GM23338 (cell line): Measurements from ENCODE around the gene ABAT. TPM values are rescaled to one million over a fixed set of nuclear protein-coding genes. Genes with fewer than 3 reads are reported as not detected.

Source experiments
- ATAC-seq: fragments of 200-7000 bp; cut with Tn5 transposase; 3 replicates; pipeline ENCODE4 v1.9.1; 2020
- DNase-seq: peaks from one replicate; pipeline ENCODE4 v3.0.0-alpha.2; 2015; ENCODE audit warnings: low spot score
- H2AFZ ChIP-seq: fragments of 200-600 bp; sonication (generic); 2 replicates; pipeline ENCODE4 v1.8.0; 2016; ENCODE audit warnings: antibody characterized with exemption, mild to moderate bottlenecking, moderate library complexity
- H3F3A ChIP-seq: fragments of 200-600 bp; sonication (generic); replicated peaks from 2 replicates; pipeline ENCODE4 v1.8.0; 2017; ENCODE audit warnings: antibody characterized with exemption, mixed run types, low read depth
- H3K27ac ChIP-seq: fragments of 200-600 bp; sonication (generic); 2 replicates; pipeline ENCODE4 v1.6.1; 2016; ENCODE audit warnings: low read depth
- H3K27me3 ChIP-seq: fragments of 200-600 bp; sonication (generic); 2 replicates; pipeline ENCODE4 v1.8.0; 2016; ENCODE audit warnings: mild to moderate bottlenecking, mixed run types, moderate library complexity; ENCODE audit not compliant: insufficient read depth
- H3K36me3 ChIP-seq: fragments of 200-600 bp; sonication (generic); 2 replicates; pipeline ENCODE4 v1.8.0; 2016; ENCODE audit warnings: mild to moderate bottlenecking; ENCODE audit not compliant: insufficient read depth
- H3K4me1 ChIP-seq: fragments of 200-600 bp; sonication (generic); 2 replicates; pipeline ENCODE4 v1.8.0; 2016; ENCODE audit warnings: mild to moderate bottlenecking, moderate library complexity; ENCODE audit not compliant: insufficient read depth
- H3K4me2 ChIP-seq: fragments of 200-600 bp; sonication (generic); 2 replicates; pipeline ENCODE4 v1.7.1; 2017; ENCODE audit warnings: mixed run types
- H3K4me3 ChIP-seq: fragments of 200-600 bp; sonication (generic); 2 replicates; pipeline ENCODE4 v1.6.1; 2016; ENCODE audit warnings: mixed run types
- H3K79me2 ChIP-seq: fragments of 200-600 bp; sonication (generic); replicated peaks from 2 replicates; pipeline ENCODE4 v1.8.0; 2017; ENCODE audit warnings: mild to moderate bottlenecking; ENCODE audit not compliant: insufficient read depth
- H3K9me2 ChIP-seq: fragments of 200-600 bp; sonication (generic); 2 replicates; pipeline ENCODE4 v1.8.0; 2017; ENCODE audit not compliant: insufficient read depth
- H4K20me1 ChIP-seq: fragments of 200-600 bp; sonication (generic); replicated peaks from 2 replicates; pipeline ENCODE4 v1.8.0; 2017; ENCODE audit warnings: mild to moderate bottlenecking; ENCODE audit not compliant: insufficient read depth
- H3K27ac Mint-ChIP-seq: 2 replicates; pipeline ENCODE4 v1.8.0; 2020; ENCODE audit warnings: inconsistent platforms, mild to moderate bottlenecking, moderate library complexity, mixed read lengths
- H3K27me3 Mint-ChIP-seq: 3 replicates; pipeline ENCODE4 v1.8.0; 2022; ENCODE audit warnings: low read depth, mild to moderate bottlenecking, moderate library complexity, mixed read lengths, inconsistent platforms; ENCODE audit not compliant: insufficient read depth, poor library complexity
- H3K36me3 Mint-ChIP-seq: 3 replicates; pipeline ENCODE4 v1.8.0; 2021; ENCODE audit warnings: low read depth, mild to moderate bottlenecking, inconsistent platforms, moderate library complexity, mixed read lengths
- H3K4me1 Mint-ChIP-seq: 3 replicates; pipeline ENCODE4 v1.8.0; 2020; ENCODE audit warnings: mild to moderate bottlenecking, inconsistent platforms, mixed read lengths
- H3K4me3 Mint-ChIP-seq: 3 replicates; pipeline ENCODE4 v1.8.0; 2021; ENCODE audit warnings: moderate library complexity, mild to moderate bottlenecking, inconsistent platforms, mixed read lengths
- H3K9me3 Mint-ChIP-seq: 3 replicates; pipeline ENCODE4 v1.8.0; 2020; ENCODE audit warnings: moderate library complexity, mild to moderate bottlenecking, inconsistent platforms, mixed read lengths
- ETS1 ChIP-seq: IDR thresholded peaks from 2 replicates; pipeline ENCODE4 v1.6.1; 2016; ENCODE audit warnings: antibody characterized with exemption
- EZH2phosphoT487 ChIP-seq: fragments of 200-600 bp; sonication (generic); IDR thresholded peaks from one replicate; pipeline ENCODE4 v1.8.1; 2018; ENCODE audit warnings: antibody characterized with exemption; ENCODE audit not compliant: unreplicated experiment
- STAT1 ChIP-seq: IDR thresholded peaks from one replicate; pipeline ENCODE4 v1.6.1; 2016; ENCODE audit warnings: antibody characterized with exemption; ENCODE audit not compliant: unreplicated experiment
- ZNF331 ChIP-seq: fragments of 250-450 bp; sonication (Bioruptor Pico); IDR thresholded peaks from 2 replicates; pipeline ENCODE4 v1.5.0; 2020; ENCODE audit warnings: low read depth, mild to moderate bottlenecking, moderate library complexity
- ZNF462 ChIP-seq: fragments of 250-450 bp; sonication (Bioruptor Pico); IDR thresholded peaks from 2 replicates; pipeline ENCODE4 v1.5.0; 2020; ENCODE audit warnings: mild to moderate bottlenecking, moderate library complexity
- polyA plus RNA-seq: library from polyadenylated mRNA; unstranded; fragments of >200 nt; fragmentation: Nextera tagmentation; extraction: Ambion mirVana; gene quantifications from 2 replicates; pipeline ENCODE4 v1.2.1, GENCODE V29; 2016
- total RNA-seq: library from RNA; depleted of rRNA; stranded (reverse); fragments of >200 nt; shearing (Covaris generic); gene quantifications from 2 replicates; pipeline ENCODE4 v1.2.3, GENCODE V29; 2014
- TF ChIP-seq, protein P1 (sequence below), 2 experiments: fragments of 200-600 bp in 1 of 2; sonication (generic) in 1 of 2; conservative IDR thresholded peaks; 2 replicates each; pipeline versions ENCODE4 v1.5.1 to v1.6.1; 2016 to 2017; ENCODE audit warnings: antibody characterized with exemption in 2 of 2, low read depth in 2 of 2, mild to moderate bottlenecking in 2 of 2, moderate library complexity in 1 of 2

ABAT gene
- total and polyA plus RNA-seq, 2 experiments from 2014 or later = 4.4 to 8.8 TPM

GRCh38 chr16:8798174-8798527 is 123.7 kb downstream of the ABAT start:
- DNase-seq (no peak), ATAC-seq (no peak; the same call in 2 of the 3 replicates)
- peaks cover 16% of the 10 kb centered on the region for H3K4me1 ChIP-seq
- peaks cover 8% of the 10 kb centered on the region for H3K4me1 Mint-ChIP-seq
- peak overlapping the region; percentile 86 for H3K27ac Mint-ChIP-seq
- no peak for TF ChIP-seq ETS1
- TF ChIP-seq STAT1 = no peak
- no peak for TF ChIP-seq EZH2phosphoT487
- TF ChIP-seq ZNF462 (CRISPR knock-in tag) = no peak
- TF ChIP-seq ZNF331 (CRISPR knock-in tag) = no peak
- TF ChIP-seq, protein P1, sequence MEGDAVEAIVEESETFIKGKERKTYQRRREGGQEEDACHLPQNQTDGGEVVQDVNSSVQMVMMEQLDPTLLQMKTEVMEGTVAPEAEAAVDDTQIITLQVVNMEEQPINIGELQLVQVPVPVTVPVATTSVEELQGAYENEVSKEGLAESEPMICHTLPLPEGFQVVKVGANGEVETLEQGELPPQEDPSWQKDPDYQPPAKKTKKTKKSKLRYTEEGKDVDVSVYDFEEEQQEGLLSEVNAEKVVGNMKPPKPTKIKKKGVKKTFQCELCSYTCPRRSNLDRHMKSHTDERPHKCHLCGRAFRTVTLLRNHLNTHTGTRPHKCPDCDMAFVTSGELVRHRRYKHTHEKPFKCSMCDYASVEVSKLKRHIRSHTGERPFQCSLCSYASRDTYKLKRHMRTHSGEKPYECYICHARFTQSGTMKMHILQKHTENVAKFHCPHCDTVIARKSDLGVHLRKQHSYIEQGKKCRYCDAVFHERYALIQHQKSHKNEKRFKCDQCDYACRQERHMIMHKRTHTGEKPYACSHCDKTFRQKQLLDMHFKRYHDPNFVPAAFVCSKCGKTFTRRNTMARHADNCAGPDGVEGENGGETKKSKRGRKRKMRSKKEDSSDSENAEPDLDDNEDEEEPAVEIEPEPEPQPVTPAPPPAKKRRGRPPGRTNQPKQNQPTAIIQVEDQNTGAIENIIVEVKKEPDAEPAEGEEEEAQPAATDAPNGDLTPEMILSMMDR (conservative IDR thresholded peaks at IDR 0.05; ENCODE audit: low read depth in 2 of 2) = no peak
- H3K36me3 Mint-ChIP-seq = peaks cover 38% of the 10 kb centered on the region
- H3K9me3 Mint-ChIP-seq = no peaks in the 10 kb centered on the region
- peaks cover 35% of the 10 kb centered on the region for H4K20me1 ChIP-seq
- no peaks in the 10 kb centered on the region for H3K27me3 ChIP-seq
- peak overlapping the region; percentile 85 for H3K4me2 ChIP-seq
- no peaks in the 10 kb centered on the region for H3K9me2 ChIP-seq
- 0 out of 2 replicates have a peak overlapping the region, but pooled peaks have one; percentile 35 for H2AFZ ChIP-seq
- peak overlapping the region; percentile 90 for H3K4me3 ChIP-seq
- 0 out of 2 replicates have a peak overlapping the region, but pooled peaks have one; percentile 1 for H3K27ac ChIP-seq
- peaks cover 16% of the 10 kb centered on the region for H3K36me3 ChIP-seq
- peaks cover 7% of the 10 kb centered on the region for H3K27me3 Mint-ChIP-seq
- H3K79me2 ChIP-seq = peaks cover 70% of the 10 kb centered on the region
- H3K4me3 Mint-ChIP-seq = peak overlapping the region; percentile 95
- 0 out of 2 replicates have a peak, but pooled peaks cover 10% of the 10 kb centered on the region for H3F3A ChIP-seq
